Measurements from ENCODE around the gene ECE1. TPM values are rescaled to one million over a fixed set of nuclear protein-coding genes. Genes with fewer than 3 reads are reported as not detected.

Gene ECE1
- total RNA-seq, 4 donors from 2014 or later = 68.3 to 94.7 (median 69.9) TPM

GRCh38 chr1:21312407-21312992, 22.2 kb upstream of the ECE1 start:
- no peak for ATAC-seq
- Histone ChIP-seq H3K36me3 (no peaks in the 10 kb centered on the region), H3K9me3 (no peaks in the 10 kb centered on the region), H3K27ac (peak overlapping the region in 3 of 4 donors; percentile 21 to 86 (median 67)), H3K4me3 (no peak overlapping the region), H3K4me1 (peaks cover 0 to 100% (median 52%) of the 10 kb centered on the region in 3 donors), H3K27me3 (no peaks in the 10 kb centered on the region)
- TF ChIP-seq POLR2AphosphoS5 (IDR thresholded peaks at IDR 0.05) = no peak
- no peak for TF ChIP-seq POLR2A (IDR thresholded peaks at IDR 0.05)
- TF ChIP-seq CTCF (IDR thresholded peaks at IDR 0.05) = no peak
- TF ChIP-seq EP300 (IDR thresholded peaks at IDR 0.05) = no peak
- 75 to 85% methylated on average over 3 to 4 of the region's 4 CpGs for WGBS, 2 donors (ENCODE audit: low coverage in 1 of 2)

- peak overlapping the region in 3 of 4 donors; percentile 76 to 82 (median 78) for H3K27ac ChIP-seq
- no peaks in the 10 kb centered on the region for H3K9me3 ChIP-seq
- 40% methylated on average over 1 of the region's 6 CpGs; no CpG with 5 or more reads in 1 of the 2 donors for WGBS, 2 donors (ENCODE audit: low coverage in 1 of 2)
- TF ChIP-seq POLR2A (IDR thresholded peaks at IDR 0.05) (no peak), POLR2AphosphoS5 (IDR thresholded peaks at IDR 0.05) (peak; percentile 41), CTCF (IDR thresholded peaks at IDR 0.05) (no peak), EP300 (IDR thresholded peaks at IDR 0.05) (no peak)
- no peak overlapping the region for H3K4me3 ChIP-seq
- no peak for ATAC-seq
- H3K27me3 ChIP-seq = no peaks in the 10 kb centered on the region
- H3K36me3 ChIP-seq = no peaks in the 10 kb centered on the region
- peaks cover 0 to 97% (median 44%) of the 10 kb centered on the region in 3 donors for H3K4me1 ChIP-seq
Observed at GRCh38 chr1:21311016-21311415, 20.8 kb upstream of the ECE1 start.

GRCh38 chr1:21308847-21309652, 18.8 kb upstream of the ECE1 start:
- peak overlapping the region in 3 of 4 donors; percentile 76 to 82 (median 78) for H3K27ac ChIP-seq
- no peaks in the 10 kb centered on the region for H3K36me3 ChIP-seq
- ATAC-seq = peak; percentile 59
- H3K4me3 ChIP-seq = no peak overlapping the region
- no peaks in the 10 kb centered on the region for H3K27me3 ChIP-seq
- H3K4me1 ChIP-seq = peaks cover 0 to 95% (median 50%) of the 10 kb centered on the region in 3 donors
- 43 to 44% methylated on average over 5 to 6 of the region's 9 CpGs for WGBS, 2 donors (ENCODE audit: low coverage in 1 of 2)
- no peaks in the 10 kb centered on the region for H3K9me3 ChIP-seq
- no peak for TF ChIP-seq EP300 (IDR thresholded peaks at IDR 0.05)
- peak; percentile 78 for TF ChIP-seq POLR2AphosphoS5 (IDR thresholded peaks at IDR 0.05)

GRCh38 chr1:21308330-21308729, 18.1 kb upstream of the ECE1 start:
- H3K36me3 ChIP-seq = no peaks in the 10 kb centered on the region
- H3K4me1 ChIP-seq = peaks cover 0 to 95% (median 44%) of the 10 kb centered on the region in 3 donors
- H3K27me3 ChIP-seq = no peaks in the 10 kb centered on the region
- peak overlapping the region in 3 of 4 donors; percentile 76 to 82 (median 78) for H3K27ac ChIP-seq
- no CpG with 5 or more reads among the region's 5 CpGs for WGBS, 2 donors (ENCODE audit: low coverage in 1 of 2)
- H3K9me3 ChIP-seq = no peaks in the 10 kb centered on the region
- no peak overlapping the region for H3K4me3 ChIP-seq
- TF ChIP-seq POLR2AphosphoS5 (IDR thresholded peaks at IDR 0.05) (no peak), EP300 (IDR thresholded peaks at IDR 0.05) (no peak), CTCF (IDR thresholded peaks at IDR 0.05) (no peak), POLR2A (IDR thresholded peaks at IDR 0.05) (no peak)
- no peak for ATAC-seq

GRCh38 chr1:21307663-21308305, 17.5 kb upstream of the ECE1 start:
- Histone ChIP-seq H3K4me1 (peaks cover 0 to 95% (median 45%) of the 10 kb centered on the region in 3 donors), H3K27me3 (no peaks in the 10 kb centered on the region), H3K4me3 (no peak overlapping the region), H3K9me3 (no peaks in the 10 kb centered on the region), H3K36me3 (no peaks in the 10 kb centered on the region), H3K27ac (peak overlapping the region in 3 of 4 donors; percentile 76 to 82 (median 78))
- TF ChIP-seq POLR2AphosphoS5 (IDR thresholded peaks at IDR 0.05) (no peak), POLR2A (IDR thresholded peaks at IDR 0.05) (no peak), EP300 (IDR thresholded peaks at IDR 0.05) (no peak), CTCF (IDR thresholded peaks at IDR 0.05) (no peak)
- ATAC-seq = no peak
- WGBS, 2 donors (ENCODE audit: low coverage in 1 of 2) = 50 to 60% methylated on average over 1 of the region's 6 CpGs
